IPS-11a (cell line): Measurements from ENCODE around the gene CLECL1.
"Not testable (repeated sequence)": the region's sequence is repeated elsewhere in the genome, so short reads cannot be mapped to it uniquely, and the experiment has no call there.

Experiments used
- H3K4me3 ChIP-seq: one replicate; pipeline ENCODE4 v1.5.1; 2013; ENCODE audit warnings: low read depth, low read length, control low read depth

The CLECL1 gene

GRCh38 chr12:9724023-9724422, 8.9 kb downstream of the CLECL1 start:
- H3K4me3 ChIP-seq = no peak overlapping the region

GRCh38 chr12:9721394-9722092, 11.4 kb downstream of the CLECL1 start:
- no peak overlapping the region for H3K4me3 ChIP-seq

- no peak overlapping the region for H3K4me3 ChIP-seq
Observed at GRCh38 chr12:9719790-9720189, 13.1 kb downstream of the CLECL1 start.

GRCh38 chr12:9718968-9719367, 13.9 kb downstream of the CLECL1 start:
- H3K4me3 ChIP-seq = no peak overlapping the region

GRCh38 chr12:9717070-9717925, 15.6 kb downstream of the CLECL1 start:
- no peak overlapping the region for H3K4me3 ChIP-seq

GRCh38 chr12:9713032-9713558, 19.8 kb downstream of the CLECL1 start:
- H3K4me3 ChIP-seq = not testable (repeated sequence)

GRCh38 chr12:9711664-9712063, 21.2 kb downstream of the CLECL1 start:
- no peak overlapping the region for H3K4me3 ChIP-seq

GRCh38 chr12:9710584-9711375, 22.1 kb downstream of the CLECL1 start:
- H3K4me3 ChIP-seq = no peak overlapping the region

GRCh38 chr12:9708853-9709252, 24.0 kb downstream of the CLECL1 start:
- no peak overlapping the region for H3K4me3 ChIP-seq

GRCh38 chr12:9707864-9708808, 24.8 kb downstream of the CLECL1 start:
- H3K4me3 ChIP-seq = no peak overlapping the region

GRCh38 chr12:9707356-9707755, 25.5 kb downstream of the CLECL1 start:
- H3K4me3 ChIP-seq = no peak overlapping the region

- H3K4me3 ChIP-seq = no peak overlapping the region
Observed at GRCh38 chr12:9706086-9706685, 26.7 kb downstream of the CLECL1 start.

GRCh38 chr12:9704561-9704960, 28.3 kb downstream of the CLECL1 start:
- not testable (repeated sequence) for H3K4me3 ChIP-seq

- H3K4me3 ChIP-seq = no peak overlapping the region
Observed at GRCh38 chr12:9702255-9702654, 30.6 kb downstream of the CLECL1 start.

GRCh38 chr12:9701380-9702154, 31.3 kb downstream of the CLECL1 start:
- no peak overlapping the region for H3K4me3 ChIP-seq

- H3K4me3 ChIP-seq = no peak overlapping the region
Observed at GRCh38 chr12:9700606-9700956, 32.3 kb downstream of the CLECL1 start.

GRCh38 chr12:9699898-9700605, 32.8 kb downstream of the CLECL1 start:
- no peak overlapping the region for H3K4me3 ChIP-seq

GRCh38 chr12:9699269-9699897, 33.5 kb downstream of the CLECL1 start:
- H3K4me3 ChIP-seq = no peak overlapping the region
